Daoy (cell line): ENCODE data around the gene TLE1. TPM values are rescaled to one million over a fixed set of nuclear protein-coding genes. Genes with fewer than 3 reads are reported as not detected.
"Not testable (repeated sequence)": the region's sequence is repeated elsewhere in the genome, so short reads cannot be mapped to it uniquely, and the experiment has no call there.

ENCODE experiments used
- DNase-seq: peaks from one replicate; pipeline ENCODE4 v3.0.0-alpha.2; 2015; ENCODE audit warnings: low read depth
- total RNA-seq: library from RNA; depleted of rRNA; stranded (reverse); fragments of >200 nt; shearing (Covaris generic); gene quantifications from 2 replicates; pipeline ENCODE4 v1.2.3, GENCODE V29; 2014

TLE1 gene
- total RNA-seq, 1 experiment from 2014 or later = 18.5 TPM

- DNase-seq = no peak
These were observed 87.4 kb downstream of the TLE1 start for GRCh38 chr9:81601639-81602623.

GRCh38 chr9:81600631-81601030 lies 88.7 kb downstream of the TLE1 start:
- DNase-seq = no peak

GRCh38 chr9:81599837-81600236 lies 89.5 kb downstream of the TLE1 start:
- no peak for DNase-seq

GRCh38 chr9:81598811-81599210 lies 90.5 kb downstream of the TLE1 start:
- no peak for DNase-seq

DNA sequence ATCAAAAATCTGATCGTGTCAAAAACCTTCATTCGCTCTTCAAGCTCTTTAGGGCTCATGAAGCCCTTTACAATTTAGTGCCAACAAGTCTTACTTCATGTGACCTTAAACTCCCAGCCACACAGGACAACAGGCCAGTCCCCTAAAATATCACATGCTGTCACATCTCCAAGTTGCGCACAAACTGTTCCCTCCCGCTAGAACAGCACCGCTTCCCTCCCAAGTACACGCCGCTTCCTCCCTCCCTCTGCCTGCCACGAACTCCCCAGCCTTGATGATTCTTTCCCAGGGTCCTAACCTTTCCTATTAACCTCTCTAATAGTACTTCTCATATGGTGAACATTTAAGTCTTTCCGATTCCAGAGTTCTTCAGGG lies 91.2 kb downstream of the TLE1 start:
- no peak for DNase-seq

- DNase-seq = no peak
These were observed 91.8 kb downstream of the TLE1 start for GRCh38 chr9:81597419-81598122.

- peak; percentile 23 for DNase-seq
These were observed 92.5 kb downstream of the TLE1 start for GRCh38 chr9:81596679-81597418.

DNA sequence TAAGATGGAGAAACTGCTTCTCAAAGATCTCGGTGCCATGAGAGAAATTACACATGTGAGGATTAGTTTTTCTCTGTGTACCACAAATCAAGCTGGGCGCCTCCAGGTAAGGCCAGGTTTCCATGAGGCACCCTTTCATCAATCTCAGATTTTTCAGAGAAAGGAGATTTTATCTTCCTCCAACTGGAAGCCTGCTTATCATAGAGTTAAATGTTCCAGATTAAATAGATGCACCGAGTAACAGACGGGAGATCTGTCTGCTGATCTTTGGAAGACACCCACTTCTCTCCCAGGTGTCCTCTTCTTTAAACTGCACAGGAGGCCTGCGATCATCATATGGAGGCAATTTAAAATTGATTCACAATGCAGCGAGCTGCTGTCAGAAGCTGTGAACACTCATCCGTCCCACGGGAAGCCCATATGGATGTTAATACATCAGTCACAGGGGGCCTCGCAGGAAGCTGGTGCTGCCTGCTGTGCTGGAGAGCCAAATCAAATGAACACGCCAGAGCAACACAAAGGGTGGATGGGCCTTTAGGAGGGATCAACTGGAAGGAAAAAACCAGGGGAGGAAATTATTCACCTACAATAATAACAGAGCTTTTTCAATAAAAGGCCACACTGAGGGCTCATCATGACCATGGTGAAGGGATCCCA lies 93.3 kb downstream of the TLE1 start:
- peak; percentile 54 for DNase-seq

DNA sequence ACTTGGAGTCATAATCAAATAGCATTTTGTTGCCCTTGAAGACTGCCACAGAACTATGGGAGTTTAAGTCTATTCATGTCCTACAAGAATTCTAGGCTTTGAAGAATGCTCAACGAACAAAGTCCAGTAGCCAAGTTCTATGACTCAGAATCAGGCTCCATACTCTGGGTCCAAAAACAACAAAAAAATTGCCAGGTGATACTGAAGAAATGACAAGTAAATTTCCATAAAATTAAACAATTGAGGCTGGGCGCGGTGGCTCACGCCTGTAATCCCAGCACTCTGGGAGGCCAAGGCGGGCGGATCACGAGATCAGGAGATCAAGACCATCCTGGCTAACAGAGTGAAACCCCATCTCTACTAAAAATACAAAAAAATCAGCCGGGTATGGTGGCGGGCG lies 94.1 kb downstream of the TLE1 start:
- not testable (repeated sequence) for DNase-seq

GRCh38 chr9:81594415-81594814 lies 94.9 kb downstream of the TLE1 start:
- DNase-seq = no peak

GRCh38 chr9:81592887-81593266 lies 96.5 kb downstream of the TLE1 start:
- no peak for DNase-seq

DNA sequence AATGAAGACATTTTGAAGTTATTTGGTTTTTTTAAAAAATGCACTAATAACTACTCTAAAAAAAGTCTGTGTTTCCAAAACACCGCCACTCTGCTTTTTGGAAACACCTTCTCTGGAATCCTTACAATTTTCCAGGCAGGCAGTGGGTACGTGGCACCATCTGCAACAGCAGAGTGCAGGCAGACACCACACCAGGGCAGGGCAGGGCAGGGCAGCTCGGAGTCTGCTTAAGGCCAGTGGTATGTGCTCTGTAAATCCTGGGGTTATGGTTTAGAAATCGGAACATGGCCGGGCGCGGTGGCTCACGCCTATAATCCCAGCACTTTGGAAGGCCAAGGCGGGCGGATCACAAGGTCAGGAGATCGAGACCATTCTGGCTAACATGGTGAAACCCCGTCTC lies 97.6 kb downstream of the TLE1 start:
- DNase-seq = no peak

DNA sequence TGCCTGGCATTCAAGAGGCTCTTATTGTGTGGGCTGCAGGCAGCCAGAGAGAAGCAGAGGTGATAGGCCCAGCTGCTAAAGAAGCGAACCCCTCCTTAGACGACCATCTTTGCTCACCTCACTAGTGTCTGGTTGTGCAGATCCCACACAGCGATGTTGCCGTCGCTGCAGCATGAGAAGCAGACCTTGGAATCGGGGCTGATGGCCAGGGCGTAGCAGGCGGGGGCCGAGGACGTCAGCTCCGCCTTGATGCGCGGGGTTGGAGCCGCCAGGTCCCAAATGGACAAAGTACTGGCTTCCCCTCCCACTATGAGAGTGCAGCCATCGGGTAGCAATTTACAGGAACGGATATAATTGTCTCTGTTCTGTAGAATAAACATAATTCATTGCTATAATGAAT lies 98.7 kb downstream of the TLE1 start:
- DNase-seq = no peak

DNA sequence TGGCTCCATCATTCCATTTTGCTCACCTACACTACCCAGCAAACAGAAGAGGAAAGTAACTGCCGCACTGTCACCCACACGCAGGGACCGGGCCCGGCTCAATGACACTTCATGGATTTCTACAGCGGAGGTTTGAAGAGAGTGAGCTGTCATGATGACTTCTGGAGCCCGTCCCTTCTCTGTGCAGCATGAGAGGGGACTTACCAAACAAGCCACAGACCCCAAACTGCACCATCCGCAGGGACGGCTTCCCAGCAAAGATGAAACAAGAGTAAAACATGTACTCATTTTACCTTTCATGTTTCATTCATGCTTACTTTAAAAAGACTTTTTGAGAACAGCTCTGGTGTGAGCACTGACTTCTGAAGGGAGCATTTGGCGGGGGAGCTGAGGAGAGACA lies 99.5 kb downstream of the TLE1 start:
- no peak for DNase-seq

GRCh38 chr9:81589392-81589791 lies 100.0 kb downstream of the TLE1 start:
- no peak for DNase-seq

- peak; percentile 83 for DNase-seq
These were observed 101.0 kb downstream of the TLE1 start for GRCh38 chr9:81588148-81588871.

DNA sequence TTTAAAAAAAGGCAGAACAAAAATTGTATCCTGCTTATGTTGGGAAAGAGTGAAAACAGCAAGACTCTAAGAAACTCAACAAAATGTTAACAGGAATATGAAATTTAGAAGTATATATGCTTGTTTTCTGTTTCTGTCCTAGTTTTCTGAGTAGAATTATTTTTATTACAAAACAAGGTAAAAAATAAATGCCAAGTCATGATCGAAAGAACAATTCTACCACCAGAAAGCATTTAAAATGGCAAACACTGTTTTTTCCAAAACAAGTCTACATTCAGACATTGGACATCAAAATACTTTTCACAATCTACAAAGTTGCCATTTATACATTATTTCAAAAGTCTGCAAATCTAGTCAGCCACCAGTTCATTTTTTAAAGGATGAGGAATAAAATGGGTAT lies 102.6 kb downstream of the TLE1 start:
- DNase-seq = no peak

- DNase-seq = no peak
These were observed 104.1 kb downstream of the TLE1 start for GRCh38 chr9:81585191-81585763.

- DNase-seq = no peak
These were observed 105.2 kb downstream of the TLE1 start for GRCh38 chr9:81584099-81584498.

DNA sequence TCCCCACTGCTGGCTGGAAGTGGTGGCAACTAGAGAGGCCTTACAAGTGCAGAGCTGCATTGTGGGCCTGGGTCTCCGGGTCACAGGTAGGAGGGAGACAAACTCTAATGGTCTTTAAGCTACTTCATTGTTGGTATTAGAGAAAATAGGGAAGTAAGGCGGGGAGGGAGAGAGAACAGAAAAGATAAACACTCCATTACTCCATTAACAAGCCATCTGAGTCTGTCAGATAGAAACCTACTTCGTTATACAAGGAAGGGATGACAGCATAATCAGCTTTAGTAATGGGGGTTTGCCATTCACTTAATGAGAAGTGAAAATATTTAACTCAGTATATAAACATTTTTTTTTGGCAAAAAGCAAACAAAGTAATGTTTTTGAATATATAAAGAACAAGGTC lies 107.4 kb downstream of the TLE1 start:
- no peak for DNase-seq

DNA sequence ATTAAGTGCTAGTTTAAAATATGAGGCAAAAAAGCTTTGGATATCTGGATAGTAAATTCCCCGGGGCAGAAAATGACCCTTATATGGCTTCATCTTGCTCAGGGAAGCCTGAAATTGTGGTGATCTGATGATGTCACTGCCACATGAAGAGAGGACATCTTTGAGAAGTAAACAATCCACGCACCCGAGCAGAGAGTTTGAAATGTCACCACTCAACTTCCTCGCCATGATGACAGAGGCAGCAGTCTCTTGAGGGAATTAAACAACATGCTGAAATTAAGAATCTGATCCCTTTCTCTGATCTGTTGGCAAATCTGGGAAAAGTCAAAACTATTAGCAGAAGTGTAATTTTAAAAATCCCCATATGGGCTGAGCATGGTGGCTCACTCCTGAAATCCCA lies 110.0 kb downstream of the TLE1 start:
- no peak for DNase-seq
